Astrocyte (in vitro differentiated cells and primary cell): ENCODE data around the gene CPAMD8. TPM values are rescaled to one million over a fixed set of nuclear protein-coding genes. Genes with fewer than 3 reads are reported as not detected.
"Not testable (repeated sequence)": the region's sequence is repeated elsewhere in the genome, so short reads cannot be mapped to it uniquely, and the experiment has no call there.

Experiments
- DNase-seq: peaks from one replicate; pipeline ENCODE4 v3.0.0-alpha.2; 2010; ENCODE audit warnings: low read depth
- FAIRE-seq: peaks from 2 replicates; lab custom pipeline; 2011; peaks lifted over from hg19 to GRCh38; lab: Jason Lieb, UNC
- H2AFZ ChIP-seq: 2 replicates; pipeline ENCODE4 v1.6.0; 2012; ENCODE audit warnings: low read depth, low read length, inconsistent platforms
- H3K27ac ChIP-seq: 2 replicates; pipeline ENCODE4 v1.5.1; 2011; ENCODE audit warnings: low read depth, low read length, inconsistent platforms
- H3K27me3 ChIP-seq: 2 replicates; pipeline ENCODE4 v1.6.0; 2011; ENCODE audit warnings: low read length, inconsistent platforms; ENCODE audit not compliant: insufficient read depth
- H3K36me3 ChIP-seq: 2 replicates; pipeline ENCODE4 v1.5.1; 2011; ENCODE audit warnings: low read length, inconsistent platforms; ENCODE audit not compliant: insufficient read depth
- H3K4me1 ChIP-seq: 2 replicates; pipeline ENCODE4 v1.5.1; 2011; ENCODE audit warnings: low read length, inconsistent platforms; ENCODE audit not compliant: insufficient read depth
- H3K4me2 ChIP-seq: 2 replicates; pipeline ENCODE4 v1.6.0; 2012; ENCODE audit warnings: low read length, inconsistent platforms
- H3K4me3 ChIP-seq: 2 replicates; pipeline ENCODE4 v1.5.1; 2011; ENCODE audit warnings: low read depth, mild to moderate bottlenecking, low read length, inconsistent platforms; ENCODE audit not compliant: insufficient read depth
- H3K79me2 ChIP-seq: 2 replicates; pipeline ENCODE4 v1.6.0; 2012; ENCODE audit warnings: mild to moderate bottlenecking, low read length, inconsistent platforms; ENCODE audit not compliant: insufficient read depth
- H3K9ac ChIP-seq: 2 replicates; pipeline ENCODE4 v1.6.0; 2012; ENCODE audit warnings: mild to moderate bottlenecking, low read length, inconsistent platforms
- H3K9me3 ChIP-seq: 2 replicates; pipeline ENCODE4 v1.5.1; 2012; ENCODE audit warnings: low read depth, mild to moderate bottlenecking, low read length, inconsistent platforms; ENCODE audit not compliant: insufficient read depth
- H4K20me1 ChIP-seq: 2 replicates; pipeline ENCODE4 v1.6.0; 2012; ENCODE audit warnings: low read length, inconsistent platforms; ENCODE audit not compliant: insufficient read depth
- H3K27ac Mint-ChIP-seq: one replicate; pipeline ENCODE4 v1.8.0; 2021; ENCODE audit warnings: mild to moderate bottlenecking, mixed read lengths; ENCODE audit not compliant: unreplicated experiment
- H3K27me3 Mint-ChIP-seq: one replicate; pipeline ENCODE4 v1.8.0; 2021; ENCODE audit warnings: low read depth, mixed read lengths; ENCODE audit not compliant: unreplicated experiment
- H3K36me3 Mint-ChIP-seq: one replicate; pipeline ENCODE4 v1.8.0; 2021; ENCODE audit warnings: low read depth, mixed read lengths; ENCODE audit not compliant: unreplicated experiment
- H3K4me1 Mint-ChIP-seq: one replicate; pipeline ENCODE4 v1.8.0; 2021; ENCODE audit warnings: low read depth, mixed read lengths; ENCODE audit not compliant: unreplicated experiment
- H3K4me3 Mint-ChIP-seq: one replicate; pipeline ENCODE4 v1.8.0; 2021; ENCODE audit warnings: mild to moderate bottlenecking, moderate library complexity, mixed read lengths; ENCODE audit not compliant: unreplicated experiment
- H3K9me3 Mint-ChIP-seq: one replicate; pipeline ENCODE4 v1.8.0; 2021; ENCODE audit warnings: mild to moderate bottlenecking, mixed read lengths; ENCODE audit not compliant: unreplicated experiment
- EZH2 ChIP-seq: IDR thresholded peaks from 2 replicates; pipeline ENCODE4 v1.6.1; 2012; ENCODE audit warnings: mild to moderate bottlenecking, low read length, inconsistent platforms; ENCODE audit not compliant: insufficient read depth
- total RNA-seq: library from RNA; stranded (reverse); gene quantifications from 2 replicates; pipeline ENCODE4 v1.2.1, GENCODE V29; 2021
- TF ChIP-seq, protein P1 (sequence below): IDR thresholded peaks from 2 replicates; pipeline ENCODE4 v1.5.1; 2011; ENCODE audit warnings: low read depth, mild to moderate bottlenecking, inconsistent platforms, low read length, moderate library complexity; ENCODE audit not compliant: insufficient read depth

Gene CPAMD8
- total RNA-seq, 1 donor from 2014 or later: 1.9 TPM

GRCh38 chr19:16970821-16971220, 55.8 kb downstream of the CPAMD8 start:
- Histone ChIP-seq H3K9ac (no peak overlapping the region), H3K27me3 (no peaks in the 10 kb centered on the region), H4K20me1 (no peaks in the 10 kb centered on the region), H3K4me3 (no peak overlapping the region), H3K36me3 (no peaks in the 10 kb centered on the region), H3K9me3 (peaks cover 3% of the 10 kb centered on the region), H2AFZ (no peak overlapping the region), H3K79me2 (no peaks in the 10 kb centered on the region), H3K4me1 (no peaks in the 10 kb centered on the region), H3K4me2 (no peak overlapping the region), H3K27ac (no peak overlapping the region)
- no peak for FAIRE-seq
- H3K27ac Mint-ChIP-seq: no peak overlapping the region
- H3K27me3 Mint-ChIP-seq: peaks cover 11% of the 10 kb centered on the region
- no peak overlapping the region for H3K4me3 Mint-ChIP-seq
- peaks cover 2% of the 10 kb centered on the region for H3K36me3 Mint-ChIP-seq
- no peak for DNase-seq
- H3K4me1 Mint-ChIP-seq: no peaks in the 10 kb centered on the region
- TF ChIP-seq, protein P1, sequence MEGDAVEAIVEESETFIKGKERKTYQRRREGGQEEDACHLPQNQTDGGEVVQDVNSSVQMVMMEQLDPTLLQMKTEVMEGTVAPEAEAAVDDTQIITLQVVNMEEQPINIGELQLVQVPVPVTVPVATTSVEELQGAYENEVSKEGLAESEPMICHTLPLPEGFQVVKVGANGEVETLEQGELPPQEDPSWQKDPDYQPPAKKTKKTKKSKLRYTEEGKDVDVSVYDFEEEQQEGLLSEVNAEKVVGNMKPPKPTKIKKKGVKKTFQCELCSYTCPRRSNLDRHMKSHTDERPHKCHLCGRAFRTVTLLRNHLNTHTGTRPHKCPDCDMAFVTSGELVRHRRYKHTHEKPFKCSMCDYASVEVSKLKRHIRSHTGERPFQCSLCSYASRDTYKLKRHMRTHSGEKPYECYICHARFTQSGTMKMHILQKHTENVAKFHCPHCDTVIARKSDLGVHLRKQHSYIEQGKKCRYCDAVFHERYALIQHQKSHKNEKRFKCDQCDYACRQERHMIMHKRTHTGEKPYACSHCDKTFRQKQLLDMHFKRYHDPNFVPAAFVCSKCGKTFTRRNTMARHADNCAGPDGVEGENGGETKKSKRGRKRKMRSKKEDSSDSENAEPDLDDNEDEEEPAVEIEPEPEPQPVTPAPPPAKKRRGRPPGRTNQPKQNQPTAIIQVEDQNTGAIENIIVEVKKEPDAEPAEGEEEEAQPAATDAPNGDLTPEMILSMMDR: no peak
- TF ChIP-seq EZH2: no peak
- H3K9me3 Mint-ChIP-seq: peaks cover 7% of the 10 kb centered on the region

- Mint-ChIP-seq H3K9me3 (peaks cover 15% of the 10 kb centered on the region), H3K4me3 (no peak overlapping the region), H3K27me3 (peaks cover 3% of the 10 kb centered on the region), H3K36me3 (peaks cover 2% of the 10 kb centered on the region), H3K4me1 (no peaks in the 10 kb centered on the region), H3K27ac (no peak overlapping the region)
- no peaks in the 10 kb centered on the region for H4K20me1 ChIP-seq
- H2AFZ ChIP-seq: no peak overlapping the region
- H3K27me3 ChIP-seq: no peaks in the 10 kb centered on the region
- no peak for TF ChIP-seq EZH2
- TF ChIP-seq, protein P1: no peak
- no peak overlapping the region for H3K9ac ChIP-seq
- H3K79me2 ChIP-seq: no peaks in the 10 kb centered on the region
- no peak overlapping the region for H3K4me2 ChIP-seq
- peaks cover 3% of the 10 kb centered on the region for H3K9me3 ChIP-seq
- no peak for DNase-seq
- no peaks in the 10 kb centered on the region for H3K4me1 ChIP-seq
- no peak overlapping the region for H3K4me3 ChIP-seq
- no peaks in the 10 kb centered on the region for H3K36me3 ChIP-seq
- FAIRE-seq: no peak
- no peak overlapping the region for H3K27ac ChIP-seq
These were observed 57.5 kb downstream of the CPAMD8 start for GRCh38 chr19:16969135-16969534.

- not testable (repeated sequence) for H3K4me3 ChIP-seq, H3K79me2 ChIP-seq, H3K4me3 Mint-ChIP-seq, H3K9me3 ChIP-seq, H3K36me3 ChIP-seq, FAIRE-seq, H3K27ac ChIP-seq, H3K27me3 ChIP-seq, H3K36me3 Mint-ChIP-seq, H4K20me1 ChIP-seq, DNase-seq, H3K27me3 Mint-ChIP-seq, H3K9me3 Mint-ChIP-seq, H2AFZ ChIP-seq, H3K27ac Mint-ChIP-seq, H3K9ac ChIP-seq, H3K4me2 ChIP-seq, H3K4me1 ChIP-seq
- H3K4me1 Mint-ChIP-seq: peaks cover 24% of the 10 kb centered on the region
These were observed 65.4 kb downstream of the CPAMD8 start for GRCh38 chr19:16960996-16961822.

DNA sequence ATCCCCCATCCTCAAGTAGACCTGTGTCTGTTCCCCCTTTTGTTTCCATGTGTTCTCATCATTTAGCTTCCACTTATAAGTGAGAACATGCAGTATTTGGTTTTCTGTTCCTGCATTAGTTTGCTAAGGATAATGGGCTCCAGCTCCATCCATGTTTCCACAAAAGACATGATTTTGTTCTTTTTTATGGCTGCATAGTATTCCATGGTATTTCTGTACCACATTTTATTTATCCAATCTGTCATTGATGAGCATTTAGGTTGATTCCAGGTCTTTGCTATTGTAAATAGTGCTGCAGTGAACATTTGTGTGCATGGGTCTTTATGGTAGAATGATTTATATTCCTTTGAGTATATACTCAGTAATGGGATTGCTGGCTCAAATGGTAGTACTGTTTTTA, 68.3 kb downstream of the CPAMD8 start:
- H3K4me3 ChIP-seq, H3K36me3 Mint-ChIP-seq, FAIRE-seq, H3K36me3 ChIP-seq, H3K4me2 ChIP-seq, H4K20me1 ChIP-seq, H2AFZ ChIP-seq, H3K4me1 ChIP-seq, H3K9ac ChIP-seq, H3K27me3 ChIP-seq, H3K4me3 Mint-ChIP-seq, H3K27me3 Mint-ChIP-seq, H3K27ac ChIP-seq, H3K27ac Mint-ChIP-seq, H3K79me2 ChIP-seq, H3K9me3 ChIP-seq, DNase-seq, H3K9me3 Mint-ChIP-seq: not testable (repeated sequence)
- H3K4me1 Mint-ChIP-seq: peaks cover 19% of the 10 kb centered on the region
